Measurements from ENCODE around the gene SPINK8.

Gene SPINK8

GRCh38 chr3:48280881-48281280 is 52.6 kb downstream of the SPINK8 start:
- H3K4me1 ChIP-seq = no peaks in the 10 kb centered on the region
- H3K4me3 ChIP-seq (ENCODE audit: low read depth, low read length) = no peak overlapping the region
- no peaks in the 10 kb centered on the region for H3K9me3 ChIP-seq (ENCODE audit: control insufficient read depth, low read length)
- TF ChIP-seq, protein P1, sequence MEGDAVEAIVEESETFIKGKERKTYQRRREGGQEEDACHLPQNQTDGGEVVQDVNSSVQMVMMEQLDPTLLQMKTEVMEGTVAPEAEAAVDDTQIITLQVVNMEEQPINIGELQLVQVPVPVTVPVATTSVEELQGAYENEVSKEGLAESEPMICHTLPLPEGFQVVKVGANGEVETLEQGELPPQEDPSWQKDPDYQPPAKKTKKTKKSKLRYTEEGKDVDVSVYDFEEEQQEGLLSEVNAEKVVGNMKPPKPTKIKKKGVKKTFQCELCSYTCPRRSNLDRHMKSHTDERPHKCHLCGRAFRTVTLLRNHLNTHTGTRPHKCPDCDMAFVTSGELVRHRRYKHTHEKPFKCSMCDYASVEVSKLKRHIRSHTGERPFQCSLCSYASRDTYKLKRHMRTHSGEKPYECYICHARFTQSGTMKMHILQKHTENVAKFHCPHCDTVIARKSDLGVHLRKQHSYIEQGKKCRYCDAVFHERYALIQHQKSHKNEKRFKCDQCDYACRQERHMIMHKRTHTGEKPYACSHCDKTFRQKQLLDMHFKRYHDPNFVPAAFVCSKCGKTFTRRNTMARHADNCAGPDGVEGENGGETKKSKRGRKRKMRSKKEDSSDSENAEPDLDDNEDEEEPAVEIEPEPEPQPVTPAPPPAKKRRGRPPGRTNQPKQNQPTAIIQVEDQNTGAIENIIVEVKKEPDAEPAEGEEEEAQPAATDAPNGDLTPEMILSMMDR (IDR thresholded peaks at IDR 0.05) = no peak
- no peaks in the 10 kb centered on the region for H3K36me3 ChIP-seq (ENCODE audit: control insufficient read depth, insufficient read depth, low read length)
- H3K9ac ChIP-seq = no peak overlapping the region
- no peak overlapping the region for H2AFZ ChIP-seq
- no peak overlapping the region for H3K4me2 ChIP-seq (ENCODE audit: low read length)
- H3K79me2 ChIP-seq = no peaks in the 10 kb centered on the region
- H3K27ac ChIP-seq = no peak overlapping the region
- no peaks in the 10 kb centered on the region for H3K27me3 ChIP-seq (ENCODE audit: control insufficient read depth, insufficient read depth, low read length)

- no peak overlapping the region for H3K4me3 ChIP-seq (ENCODE audit: low read depth, low read length)
- TF ChIP-seq, protein P1 (IDR thresholded peaks at IDR 0.05) = no peak
- H3K4me2 ChIP-seq (ENCODE audit: low read length) = no peak overlapping the region
- no peaks in the 10 kb centered on the region for H3K36me3 ChIP-seq (ENCODE audit: control insufficient read depth, insufficient read depth, low read length)
- H2AFZ ChIP-seq = no peak overlapping the region
- no peaks in the 10 kb centered on the region for H3K79me2 ChIP-seq
- no peak overlapping the region for H3K27ac ChIP-seq
- H3K27me3 ChIP-seq (ENCODE audit: control insufficient read depth, insufficient read depth, low read length) = no peaks in the 10 kb centered on the region
- H3K9ac ChIP-seq = no peak overlapping the region
- no peaks in the 10 kb centered on the region for H3K4me1 ChIP-seq
- no peaks in the 10 kb centered on the region for H3K9me3 ChIP-seq (ENCODE audit: control insufficient read depth, low read length)
Measured at GRCh38 chr3:48278884-48279559, 54.4 kb downstream of the SPINK8 start.

DNA sequence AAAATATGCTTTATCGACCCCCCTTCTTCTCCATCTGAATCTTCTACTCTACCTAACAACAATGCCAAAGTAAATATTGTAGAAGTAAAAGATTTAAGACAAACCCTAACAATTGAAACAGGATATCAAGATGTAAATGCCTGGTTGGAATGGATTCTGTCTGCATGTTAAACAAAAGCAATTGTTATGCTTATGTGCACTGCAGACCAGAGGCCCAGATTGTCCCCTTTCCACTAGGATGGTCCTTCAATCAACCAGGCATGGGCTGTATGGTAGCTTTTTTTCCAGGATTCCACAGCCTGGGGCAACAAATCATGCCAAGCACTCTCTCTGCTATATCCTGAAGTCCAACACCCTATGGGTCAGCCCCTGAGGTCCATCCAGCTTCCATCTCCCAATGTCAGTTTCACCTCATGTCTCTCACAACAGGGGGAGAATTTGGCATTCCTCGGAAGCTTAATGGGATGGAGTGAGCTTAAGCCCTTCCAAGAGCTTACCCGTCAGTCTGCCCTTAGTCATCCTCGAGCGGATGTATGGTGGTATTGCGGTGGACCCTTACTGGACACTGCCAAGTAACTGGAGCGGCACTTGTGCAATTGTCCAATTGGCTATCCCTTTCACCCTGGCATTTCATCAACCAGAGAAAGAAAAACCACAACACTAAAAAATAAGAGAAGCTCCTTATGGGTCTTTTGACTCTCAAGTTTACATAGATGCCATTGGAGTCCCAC is 56.4 kb downstream of the SPINK8 start:
- Histone ChIP-seq H3K9me3 (ENCODE audit: control insufficient read depth, low read length) (no peaks in the 10 kb centered on the region), H3K4me1 (no peaks in the 10 kb centered on the region), H3K4me3 (ENCODE audit: low read depth, low read length) (no peak overlapping the region), H3K36me3 (ENCODE audit: control insufficient read depth, insufficient read depth, low read length) (no peaks in the 10 kb centered on the region), H3K4me2 (ENCODE audit: low read length) (no peak overlapping the region), H3K9ac (no peak overlapping the region), H3K27ac (no peak overlapping the region), H3K79me2 (no peaks in the 10 kb centered on the region), H2AFZ (no peak overlapping the region), H3K27me3 (ENCODE audit: control insufficient read depth, insufficient read depth, low read length) (no peaks in the 10 kb centered on the region)
- TF ChIP-seq, protein P1 (IDR thresholded peaks at IDR 0.05) = no peak

GRCh38 chr3:48275287-48276027 is 58.0 kb downstream of the SPINK8 start:
- no peaks in the 10 kb centered on the region for H3K79me2 ChIP-seq
- TF ChIP-seq, protein P1 (IDR thresholded peaks at IDR 0.05) = no peak
- peak overlapping the region; percentile 35 for H3K4me2 ChIP-seq (ENCODE audit: low read length)
- no peaks in the 10 kb centered on the region for H3K4me1 ChIP-seq
- H3K4me3 ChIP-seq (ENCODE audit: low read depth, low read length) = peak overlapping the region; percentile 25
- H2AFZ ChIP-seq = no peak overlapping the region
- no peak overlapping the region for H3K27ac ChIP-seq
- no peak overlapping the region for H3K9ac ChIP-seq
- no peaks in the 10 kb centered on the region for H3K36me3 ChIP-seq (ENCODE audit: control insufficient read depth, insufficient read depth, low read length)
- H3K27me3 ChIP-seq (ENCODE audit: control insufficient read depth, insufficient read depth, low read length) = no peaks in the 10 kb centered on the region
- H3K9me3 ChIP-seq (ENCODE audit: control insufficient read depth, low read length) = no peaks in the 10 kb centered on the region
